ENCODE data around the gene LY9.

DNA sequence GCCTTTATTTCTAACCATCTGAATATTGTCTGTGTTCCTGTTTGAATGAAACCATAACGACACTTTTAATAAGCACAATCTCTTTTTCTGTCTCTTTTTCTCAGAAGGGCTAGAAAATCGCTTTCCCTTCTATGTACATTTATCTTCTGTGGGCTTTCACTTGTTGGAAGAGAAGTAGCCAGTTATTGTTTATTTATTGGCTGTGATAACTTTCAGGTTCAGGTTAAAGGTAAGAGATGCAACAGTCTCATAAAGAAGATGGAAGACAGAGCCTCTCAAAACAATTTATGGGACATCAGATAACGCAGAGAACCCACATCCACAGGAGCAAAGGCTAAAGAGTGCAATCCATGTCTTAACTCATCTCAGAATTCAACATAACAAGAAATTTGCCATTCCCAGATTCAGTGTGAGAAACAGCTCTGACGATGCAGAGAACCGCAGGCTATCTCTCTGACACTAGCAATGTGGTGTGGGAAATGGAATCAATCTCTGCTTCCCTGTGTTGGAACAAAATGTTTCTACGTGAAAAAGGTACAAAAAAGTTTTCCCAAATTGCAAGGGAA is 70.8 kb downstream of the LY9 start:
- TF ChIP-seq POLR2A (IDR thresholded peaks at IDR 0.05): no peak
- TF ChIP-seq, protein P1, sequence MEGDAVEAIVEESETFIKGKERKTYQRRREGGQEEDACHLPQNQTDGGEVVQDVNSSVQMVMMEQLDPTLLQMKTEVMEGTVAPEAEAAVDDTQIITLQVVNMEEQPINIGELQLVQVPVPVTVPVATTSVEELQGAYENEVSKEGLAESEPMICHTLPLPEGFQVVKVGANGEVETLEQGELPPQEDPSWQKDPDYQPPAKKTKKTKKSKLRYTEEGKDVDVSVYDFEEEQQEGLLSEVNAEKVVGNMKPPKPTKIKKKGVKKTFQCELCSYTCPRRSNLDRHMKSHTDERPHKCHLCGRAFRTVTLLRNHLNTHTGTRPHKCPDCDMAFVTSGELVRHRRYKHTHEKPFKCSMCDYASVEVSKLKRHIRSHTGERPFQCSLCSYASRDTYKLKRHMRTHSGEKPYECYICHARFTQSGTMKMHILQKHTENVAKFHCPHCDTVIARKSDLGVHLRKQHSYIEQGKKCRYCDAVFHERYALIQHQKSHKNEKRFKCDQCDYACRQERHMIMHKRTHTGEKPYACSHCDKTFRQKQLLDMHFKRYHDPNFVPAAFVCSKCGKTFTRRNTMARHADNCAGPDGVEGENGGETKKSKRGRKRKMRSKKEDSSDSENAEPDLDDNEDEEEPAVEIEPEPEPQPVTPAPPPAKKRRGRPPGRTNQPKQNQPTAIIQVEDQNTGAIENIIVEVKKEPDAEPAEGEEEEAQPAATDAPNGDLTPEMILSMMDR (IDR thresholded peaks at IDR 0.05): no peak
